Lung (tissue), 12 donors: ENCODE data around the gene WWC2. TPM values are rescaled to one million over a fixed set of nuclear protein-coding genes. Genes with fewer than 3 reads are reported as not detected.
A peak's percentile ranks its signal among the peaks of the same experiment; 100 is the strongest.

ENCODE experiments used
- ATAC-seq: fragments of 200-7000 bp; cut with Tn5 transposase; one replicate; pipeline ENCODE4 v1.9.1; 2020; ENCODE audit warnings: moderate number of reproducible peaks; ENCODE audit not compliant: insufficient read depth, low FRiP score
- DNase-seq, 3 donors: peaks; one replicate each; pipeline ENCODE4 v3.0.0-alpha.2; 2013 to 2017
- H3K27ac ChIP-seq, 2 donors: one replicate each; pipeline ENCODE4 v1.5.1; 2013; ENCODE audit warnings: mild to moderate bottlenecking in 2 of 2, moderate library complexity in 2 of 2, control low read depth in 1 of 2, inconsistent platforms in 1 of 2, low read depth in 1 of 2, low read length in 1 of 2
- H3K27me3 ChIP-seq, 3 donors: one replicate each; pipeline ENCODE4 v1.5.1; 2013; ENCODE audit warnings: low read length in 2 of 3; ENCODE audit not compliant: control insufficient read depth in 3 of 3, insufficient read depth in 3 of 3
- H3K36me3 ChIP-seq, 4 donors: one replicate each; pipeline ENCODE4 v1.5.1; 2013; ENCODE audit warnings: low read length in 4 of 4, mild to moderate bottlenecking in 1 of 4, moderate library complexity in 1 of 4; ENCODE audit not compliant: control insufficient read depth in 4 of 4, insufficient read depth in 4 of 4
- H3K4me1 ChIP-seq, 5 donors: one replicate each; pipeline ENCODE4 v1.5.1; 2013; ENCODE audit warnings: low read length in 5 of 5, mild to moderate bottlenecking in 2 of 5, moderate library complexity in 1 of 5; ENCODE audit not compliant: control insufficient read depth in 5 of 5, insufficient read depth in 5 of 5
- H3K4me3 ChIP-seq: one replicate; pipeline ENCODE4 v1.5.1; 2013; ENCODE audit warnings: mild to moderate bottlenecking, control low read depth, moderate library complexity
- H3K9ac ChIP-seq, 2 donors: one replicate each; pipeline ENCODE4 v1.5.1; 2013; ENCODE audit warnings: low read length in 2 of 2, control low read depth in 1 of 2; ENCODE audit not compliant: insufficient read depth in 1 of 2
- H3K9me3 ChIP-seq, 4 donors: one replicate each; pipeline ENCODE4 v1.5.1; 2013; ENCODE audit warnings: low read length in 3 of 4, mild to moderate bottlenecking in 1 of 4, moderate library complexity in 1 of 4; ENCODE audit not compliant: control insufficient read depth in 4 of 4, insufficient read depth in 3 of 4
- WGBS, 2 donors: extraction: QIAGEN DNeasy Blood & Tissue Kit; methylation state at CpG; one replicate each; pipeline ENCODE4 v1.1.7; 2013; 5-methylcytosine and 5-hydroxymethylcytosine counted together
- polyA plus RNA-seq, 2 donors: library from polyadenylated mRNA; stranded (reverse); fragments of 200-250 nt; gene quantifications; one replicate each; pipeline ENCODE4 v1.2.1, GENCODE V29; 2013
- total RNA-seq, 2 donors: library from RNA; depleted of rRNA in 1 of 2; stranded (reverse); fragments of >200 nt in 1 of 2; gene quantifications; one replicate each; pipeline ENCODE4 v1.2.1, GENCODE V29; 2014 to 2021
- TF ChIP-seq, protein P1 (sequence below): IDR thresholded peaks from 2 replicates; pipeline ENCODE4 v1.5.1; 2012; ENCODE audit warnings: mild to moderate bottlenecking; ENCODE audit errors: control extremely low read depth, extremely low read depth
- donor health status: control.
- donor health status: control.
- donor health status: Bipolar disorder and iron deficiency.
- donor health status: healthy.
- donor health status: DM: yes; HTN: yes; CAD: no.

WWC2 gene
- total and polyA plus RNA-seq, 4 donors, result 15.6 to 124 (median 45.2) TPM

DNA sequence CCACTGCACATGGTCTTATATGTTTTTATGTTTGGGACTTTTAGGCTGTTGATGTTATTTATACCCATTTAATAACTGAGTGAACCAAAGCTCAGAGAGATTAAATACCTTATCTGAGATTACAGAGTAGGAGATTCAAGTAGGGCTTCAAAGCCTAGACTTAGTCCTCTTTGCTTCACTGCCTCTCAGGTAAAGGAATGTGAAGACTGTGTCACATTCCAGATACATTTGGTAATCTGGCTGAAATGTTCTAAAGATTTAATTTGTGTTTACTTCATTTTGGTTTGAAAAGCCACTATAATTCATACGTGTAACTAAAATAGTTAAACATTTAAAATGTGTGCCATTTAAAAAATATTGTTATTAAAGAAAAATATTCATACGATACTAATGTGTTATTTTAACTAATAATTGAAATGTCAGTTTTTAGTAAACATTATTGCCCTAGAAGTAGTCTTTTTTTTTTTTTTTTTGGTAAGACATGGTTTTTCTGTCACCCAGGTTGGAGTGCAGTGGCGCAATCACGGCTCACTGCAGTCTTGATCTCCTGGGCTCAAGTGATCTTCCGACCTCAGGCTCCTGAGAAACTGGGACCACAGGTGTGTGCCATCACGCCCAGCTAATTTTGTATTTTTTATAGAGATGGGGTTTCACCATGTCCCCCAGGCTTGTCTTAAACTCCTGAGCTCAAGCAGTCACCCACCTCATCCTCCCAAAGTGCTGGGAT is 54.3 kb downstream of the WWC2 start:
- no peaks in the 10 kb centered on the region for H3K9me3 ChIP-seq
- H3K4me1 ChIP-seq, result peaks cover 0 to 20% (median 4%) of the 10 kb centered on the region in 5 donors
- no peak overlapping the region for H3K27ac ChIP-seq
- H3K36me3 ChIP-seq, result no peaks in the 10 kb centered on the region
- ATAC-seq (no peak), DNase-seq (peak in 2 of 3 donors; percentile 23 to 41)
- no peak overlapping the region for H3K4me3 ChIP-seq
- H3K27me3 ChIP-seq, result no peaks in the 10 kb centered on the region
- WGBS, 2 donors, result 85 to 92% methylated on average over 6 of the region's 6 CpGs
- TF ChIP-seq, protein P1, sequence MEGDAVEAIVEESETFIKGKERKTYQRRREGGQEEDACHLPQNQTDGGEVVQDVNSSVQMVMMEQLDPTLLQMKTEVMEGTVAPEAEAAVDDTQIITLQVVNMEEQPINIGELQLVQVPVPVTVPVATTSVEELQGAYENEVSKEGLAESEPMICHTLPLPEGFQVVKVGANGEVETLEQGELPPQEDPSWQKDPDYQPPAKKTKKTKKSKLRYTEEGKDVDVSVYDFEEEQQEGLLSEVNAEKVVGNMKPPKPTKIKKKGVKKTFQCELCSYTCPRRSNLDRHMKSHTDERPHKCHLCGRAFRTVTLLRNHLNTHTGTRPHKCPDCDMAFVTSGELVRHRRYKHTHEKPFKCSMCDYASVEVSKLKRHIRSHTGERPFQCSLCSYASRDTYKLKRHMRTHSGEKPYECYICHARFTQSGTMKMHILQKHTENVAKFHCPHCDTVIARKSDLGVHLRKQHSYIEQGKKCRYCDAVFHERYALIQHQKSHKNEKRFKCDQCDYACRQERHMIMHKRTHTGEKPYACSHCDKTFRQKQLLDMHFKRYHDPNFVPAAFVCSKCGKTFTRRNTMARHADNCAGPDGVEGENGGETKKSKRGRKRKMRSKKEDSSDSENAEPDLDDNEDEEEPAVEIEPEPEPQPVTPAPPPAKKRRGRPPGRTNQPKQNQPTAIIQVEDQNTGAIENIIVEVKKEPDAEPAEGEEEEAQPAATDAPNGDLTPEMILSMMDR, result no peak
- no peak overlapping the region for H3K9ac ChIP-seq

DNA sequence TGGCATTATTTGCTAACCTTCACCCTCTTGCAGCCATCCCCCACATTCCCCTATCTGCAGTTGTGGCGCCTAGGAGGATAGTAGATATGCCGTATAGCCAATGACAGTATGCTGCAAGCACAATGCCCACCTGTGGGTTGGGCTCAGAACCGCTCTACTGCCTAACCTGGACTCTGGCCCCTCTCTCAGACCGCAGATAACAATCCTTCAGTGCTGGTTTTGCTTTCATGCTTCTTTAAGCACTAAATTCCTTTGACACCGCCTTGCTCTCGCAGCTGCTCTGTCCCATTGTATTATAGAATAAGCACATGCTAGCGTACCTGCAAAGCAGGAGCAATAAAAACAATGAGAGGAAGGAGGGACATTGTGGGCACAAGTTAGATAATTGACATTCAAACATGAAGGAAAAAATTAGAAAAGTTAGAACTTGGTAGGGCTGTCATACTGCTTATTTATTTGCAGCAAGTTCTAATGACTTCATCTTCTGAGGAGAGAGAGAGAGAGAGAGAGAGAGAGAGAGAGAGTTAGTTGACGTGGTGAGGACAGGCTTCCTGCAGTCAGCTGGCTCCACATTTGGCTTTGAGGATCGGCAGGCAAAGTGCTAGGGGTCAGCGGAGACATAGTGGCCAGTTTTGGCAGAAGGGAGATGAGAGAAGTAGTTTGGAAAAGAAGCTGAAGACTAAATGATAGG is 55.8 kb downstream of the WWC2 start:
- H3K4me3 ChIP-seq, result no peak overlapping the region
- 55 to 69% methylated on average over 10 of the region's 10 CpGs for WGBS, 2 donors
- no peak for ATAC-seq

GRCh38 chr4:183155450-183156184 is 56.6 kb downstream of the WWC2 start:
- peak in 2 of 3 donors; percentile 24 to 38 for DNase-seq
- WGBS, 2 donors, result 81 to 90% methylated on average over 11 of the region's 11 CpGs

More for the DNA sequence above, 55.8 kb downstream of the WWC2 start:
- Histone ChIP-seq H3K9me3 (no peaks in the 10 kb centered on the region), H3K4me1 (peaks cover 0 to 17% (median 4%) of the 10 kb centered on the region in 5 donors), H3K9ac (no peak overlapping the region), H3K36me3 (no peaks in the 10 kb centered on the region), H3K27me3 (no peaks in the 10 kb centered on the region), H3K27ac (peak overlapping the region in 1 of 2 donors; percentile 27)
- peak in 1 of 3 donors; percentile 27 for DNase-seq
- TF ChIP-seq, protein P1, result no peak

More at GRCh38 chr4:183155450-183156184, 56.6 kb downstream of the WWC2 start:
- ATAC-seq, result no peak
- H3K9ac ChIP-seq, result no peak overlapping the region
- no peaks in the 10 kb centered on the region for H3K9me3 ChIP-seq
- H3K4me3 ChIP-seq, result no peak overlapping the region
- peak overlapping the region in 1 of 2 donors; percentile 45 for H3K27ac ChIP-seq
- TF ChIP-seq, protein P1, result no peak
- no peaks in the 10 kb centered on the region for H3K36me3 ChIP-seq
- no peaks in the 10 kb centered on the region for H3K27me3 ChIP-seq
- H3K4me1 ChIP-seq, result peaks cover 0 to 17% (median 4%) of the 10 kb centered on the region in 5 donors
